ENCODE data around the gene GNE. TPM values are rescaled to one million over a fixed set of nuclear protein-coding genes. Genes with fewer than 3 reads are reported as not detected.
A peak's percentile ranks its signal among the peaks of the same experiment; 100 is the strongest.

Gene GNE
- total and polyA plus RNA-seq, 10 of the 15 experiments (the other 5 are each of a cell fraction or from before 2014, with no cell fraction given) = 4.1 to 13.6 (median 10.7) TPM

GRCh38 chr9:36204906-36205547, 53.2 kb downstream of the GNE start:
- DNase-seq (ENCODE audit: low read depth, low spot score) = no peak

More at GRCh38 chr9:36204906-36205547, 53.2 kb downstream of the GNE start:
- Histone ChIP-seq H3K79me2 (ENCODE audit: control insufficient read depth, insufficient read depth, low read length) (peaks cover 6% of the 10 kb centered on the region), H3K27me3 (replicated peaks in 1 of 2; ENCODE audit: control insufficient read depth in 2 of 2, insufficient read depth in 2 of 2, low read length in 1 of 2) (no peaks in the 10 kb centered on the region), H3K9ac (ENCODE audit: control insufficient read depth, insufficient read depth, low read length) (no peak overlapping the region), H3K9me3 (replicated peaks; ENCODE audit: control insufficient read depth, insufficient read depth, low read length) (no peaks in the 10 kb centered on the region), H2AFZ (ENCODE audit: control insufficient read depth, low read depth, low read length) (no peak overlapping the region), H3K4me2 (ENCODE audit: control insufficient read depth, insufficient read depth) (no peak overlapping the region), H3K36me3 (ENCODE audit: control insufficient read depth in 2 of 2, insufficient read depth in 2 of 2, low read length in 1 of 2) (peaks cover 20 to 56% of the 10 kb centered on the region in 2 experiments), H3K4me1 (ENCODE audit: control insufficient read depth, insufficient read depth, low read length) (peaks cover 3% of the 10 kb centered on the region; the same call in 1 of the 2 replicates), H4K20me1 (ENCODE audit: control insufficient read depth, insufficient read depth) (peaks cover 7% of the 10 kb centered on the region; the same call in 1 of the 2 replicates), H3K27ac (ENCODE audit: control insufficient read depth, insufficient read depth) (no peak overlapping the region), H3K4me3 (no peak overlapping the region)
- WGBS (ENCODE audit: insufficient coverage, insufficient replicate concordance, low lambda C conversion rate, missing lambda C conversion rate) = 80% methylated on average over 11 of the region's 11 CpGs
- SMC1A ChIA-PET (ENCODE audit: uncharacterized antibody, unreplicated experiment) = interaction anchor here (1.8 kb wide), 1 partner anchor 11 kb away, joined by 8 read pairs; no protein-coding TSS in a partner anchor
- CTCF ChIA-PET = interaction anchor here (0.9 to 1.2 kb wide), 2 partner anchors 12 to 14 kb away, joined by 3 to 4 read pairs; partner anchors contain the start of gene CLTA
- ATAC-seq (peak; percentile 37; the same call in 2 of the 3 replicates), FAIRE-seq (no peak)
- RAD21 ChIA-PET (ENCODE audit: unreplicated experiment) = no interaction called here
- in situ Hi-C loops (cut with MboI) = no loop called here
- POLR2A ChIA-PET = interaction anchor here (0.7 to 1.9 kb wide), 2 partner anchors 15 kb away, joined by 4 to 6 read pairs; no protein-coding TSS in a partner anchor
- BruUV-seq (replicated peaks) = no TSS peak
- intact Hi-C loops (cut with micrococcal nuclease; ENCODE audit: unreplicated experiment) = no loop called here
- no peak for TF ChIP-seq PML (IDR thresholded peaks at IDR 0.05; ENCODE audit: low read length)
- TF ChIP-seq BRCA1 (IDR thresholded peaks at IDR 0.05; ENCODE audit: low read depth, low read length) = no peak
- TF ChIP-seq RAD51 (IDR thresholded peaks at IDR 0.05) = no peak
- TF ChIP-seq USF1 (IDR thresholded peaks at IDR 0.05; ENCODE audit: borderline replicate concordance, extremely low read length, insufficient read depth, low read depth, low read length) = no peak
- TF ChIP-seq ZNF24 (IDR thresholded peaks at IDR 0.05) = no peak
- no peak for TF ChIP-seq MTA3 (IDR thresholded peaks at IDR 0.05; ENCODE audit: borderline replicate concordance, low read length)
- TF ChIP-seq TBL1XR1 (IDR thresholded peaks at IDR 0.05; ENCODE audit: low read depth, low read length) = no peak
- no peak for TF ChIP-seq SREBF2 (IDR thresholded peaks at IDR 0.05; ENCODE audit: low read length)
- no peak for TF ChIP-seq USF2 (IDR thresholded peaks at IDR 0.05; ENCODE audit: borderline replicate concordance, low read depth, low read length)
- no peak for TF ChIP-seq JUNB (IDR thresholded peaks at IDR 0.05)
- no peak for TF ChIP-seq SMAD5 (IDR thresholded peaks at IDR 0.05; ENCODE audit: low read depth)
- no peak for TF ChIP-seq POU2F2 (IDR thresholded peaks at IDR 0.05; ENCODE audit: borderline replicate concordance, low read depth, low read length)
- TF ChIP-seq IRF3 (IDR thresholded peaks at IDR 0.05) = no peak
- no peak for TF ChIP-seq HSF1 (IDR thresholded peaks at IDR 0.05; ENCODE audit: low read depth, low read length)
- TF ChIP-seq CHD2 (IDR thresholded peaks at IDR 0.05; ENCODE audit: borderline replicate concordance, low read depth, low read length) = no peak
- TF ChIP-seq IRF4 (IDR thresholded peaks at IDR 0.05; ENCODE audit: low read depth, low read length) = no peak
- TF ChIP-seq NR2C1 (IDR thresholded peaks at IDR 0.05) = no peak

Data from GM12878 (cell line).